GM12872 (cell line): ENCODE measurements around the gene PDXP.

Experiments used
- CTCF ChIP-seq: IDR thresholded peaks from 3 replicates; pipeline ENCODE4 v1.5.1; 2011; ENCODE audit warnings: low read depth, mild to moderate bottlenecking, low read length, moderate library complexity; ENCODE audit not compliant: insufficient read depth

The PDXP gene

GRCh38 chr22:37686002-37686982 lies 27.8 kb downstream of the PDXP start, which contains the start of gene NOL12:
Gene NOL12, plus strand, starts transcription at chr22:37686343. Its CDS starts 50 bp downstream, at chr22:37686393.
- no peak for TF ChIP-seq CTCF

- TF ChIP-seq CTCF = no peak
Measured at GRCh38 chr22:37690407-37690806, 31.9 kb downstream of the PDXP start.

- no peak for TF ChIP-seq CTCF
Measured at GRCh38 chr22:37690901-37691504, 32.5 kb downstream of the PDXP start.

GRCh38 chr22:37692627-37693285 lies 34.2 kb downstream of the PDXP start:
- TF ChIP-seq CTCF = no peak

- peak; percentile 27; the same call in 2 of the 3 replicates for TF ChIP-seq CTCF
Measured at GRCh38 chr22:37696657-37697537, 38.4 kb downstream of the PDXP start, which contains the start of gene TRIOBP. Gene TRIOBP, plus strand, starts transcription at chr22:37697048. Its CDS starts 4,318 bp downstream, at chr22:37701366.

- TF ChIP-seq CTCF = no peak
Measured at GRCh38 chr22:37697538-37697835, 39.0 kb downstream of the PDXP start.
